GM19239 (cell line): ENCODE measurements around the gene CTNNA2.

Experiments
- DNase-seq: peaks from one replicate; pipeline ENCODE4 v3.0.0; 2011; ENCODE audit warnings: low spot score; ENCODE audit not compliant: insufficient read length
- FAIRE-seq: peaks from 2 replicates; lab custom pipeline; 2011; peaks lifted over from hg19 to GRCh38; lab: Jason Lieb, UNC

CTNNA2 gene

DNA sequence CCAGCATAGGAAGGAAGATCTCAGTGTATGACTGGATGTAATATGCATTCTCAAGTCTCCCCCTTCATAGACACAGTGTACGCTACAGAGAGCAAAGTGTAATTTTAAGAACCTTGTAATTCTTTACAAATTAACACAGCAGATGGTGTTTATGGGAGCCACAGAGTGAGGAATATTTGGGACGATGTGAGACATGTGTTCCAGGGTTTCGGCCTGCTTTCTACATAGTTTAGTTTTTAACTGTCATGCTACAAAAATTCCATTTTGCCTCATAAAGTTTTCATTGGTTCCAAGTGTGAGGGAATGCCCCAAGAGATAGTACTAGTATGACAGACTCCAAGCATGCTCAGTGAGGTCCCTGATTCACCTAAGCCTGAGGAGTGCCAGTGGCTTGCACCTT lies 867.9 kb downstream of the CTNNA2 start:
- DNase-seq: no peak
- no peak for FAIRE-seq

- no peak for FAIRE-seq
- no peak for DNase-seq
These were observed 868.8 kb downstream of the CTNNA2 start for GRCh38 chr2:80381666-80382065.

DNA sequence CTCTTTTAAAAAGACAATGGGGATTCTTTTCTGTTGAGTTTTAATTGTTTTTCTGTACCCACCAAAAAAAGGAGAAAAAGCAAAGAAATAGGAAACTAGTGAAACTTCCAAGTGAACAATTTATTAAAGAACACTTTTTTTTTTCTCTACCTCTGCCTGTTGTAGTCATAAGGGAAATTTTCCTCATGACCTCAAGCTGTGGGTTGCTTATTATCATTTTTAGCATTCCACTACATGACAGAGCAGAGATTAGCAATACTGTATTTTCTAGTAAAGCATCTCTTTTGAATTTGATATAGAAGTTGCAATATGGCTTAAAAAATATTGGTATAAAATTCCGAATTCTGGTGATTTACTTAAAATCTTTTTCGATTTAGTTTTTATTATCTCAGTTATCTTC lies 879.6 kb downstream of the CTNNA2 start:
- DNase-seq: no peak

DNA sequence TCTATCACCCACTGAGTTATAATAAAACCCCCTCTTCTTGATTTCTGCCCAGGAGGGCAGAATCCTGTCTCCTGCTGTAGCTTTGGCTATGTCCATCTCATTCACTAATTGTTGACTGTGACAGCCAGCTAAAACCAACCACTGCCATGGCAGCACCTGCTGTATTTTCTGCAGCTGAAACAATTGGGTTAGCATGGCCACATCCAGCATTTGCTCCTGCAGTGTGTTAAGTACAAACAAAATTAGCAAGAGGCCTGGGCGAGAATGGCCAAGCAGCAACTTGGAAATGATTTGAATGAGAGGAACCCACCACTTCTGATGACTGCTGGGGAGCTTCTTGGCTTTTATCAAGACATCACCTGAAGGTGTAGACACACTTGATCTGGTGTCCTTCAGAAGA lies 881.1 kb downstream of the CTNNA2 start:
- DNase-seq (no peak), FAIRE-seq (no peak)

More for the DNA sequence above, 879.6 kb downstream of the CTNNA2 start:
- FAIRE-seq: no peak

DNA sequence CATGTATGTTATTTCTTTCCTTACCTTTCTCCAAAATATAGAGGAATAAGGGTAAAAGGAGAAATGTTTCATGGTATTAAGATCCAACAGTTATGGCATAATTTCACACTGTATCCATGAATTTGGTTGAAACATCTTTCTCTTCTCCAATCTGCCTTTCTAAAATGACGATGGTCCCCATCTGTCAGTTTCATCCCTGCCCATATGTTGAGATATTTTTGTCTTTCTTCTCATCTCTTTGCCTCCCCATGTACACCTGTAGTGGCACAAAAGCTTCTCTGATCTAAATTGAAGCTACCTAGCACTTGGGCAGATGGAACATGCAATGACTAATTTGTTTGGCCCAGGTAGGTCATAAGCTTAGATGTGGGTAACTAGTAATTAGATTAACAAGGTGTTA lies 882.4 kb downstream of the CTNNA2 start:
- no peak for DNase-seq
- FAIRE-seq: no peak

GRCh38 chr2:80396276-80396675 lies 883.4 kb downstream of the CTNNA2 start:
- DNase-seq (no peak), FAIRE-seq (no peak)

- DNase-seq (no peak), FAIRE-seq (no peak)
These were observed 890.2 kb downstream of the CTNNA2 start for GRCh38 chr2:80403081-80403480.

- FAIRE-seq (no peak), DNase-seq (no peak)
These were observed 894.5 kb downstream of the CTNNA2 start for GRCh38 chr2:80407377-80407776.

DNA sequence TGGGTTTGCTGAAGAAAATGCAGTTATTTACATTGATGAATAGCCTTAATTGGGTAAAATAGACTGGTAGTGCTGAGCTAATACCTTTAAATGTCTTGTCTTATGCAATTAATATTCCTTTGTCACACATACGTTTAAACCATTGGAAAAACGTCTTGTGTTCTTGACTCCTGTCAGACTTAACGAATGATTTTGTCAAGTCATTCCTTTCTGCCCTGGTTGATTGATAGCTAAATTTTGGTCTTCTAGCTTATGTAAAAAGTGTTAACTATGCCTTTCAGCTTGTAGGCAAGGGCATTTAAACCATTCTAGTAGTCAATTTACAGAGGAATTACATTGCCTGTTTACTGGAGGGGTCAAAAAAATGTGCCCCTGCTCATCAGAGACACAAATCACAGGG lies 897.5 kb downstream of the CTNNA2 start:
- DNase-seq: no peak
- FAIRE-seq: no peak

DNA sequence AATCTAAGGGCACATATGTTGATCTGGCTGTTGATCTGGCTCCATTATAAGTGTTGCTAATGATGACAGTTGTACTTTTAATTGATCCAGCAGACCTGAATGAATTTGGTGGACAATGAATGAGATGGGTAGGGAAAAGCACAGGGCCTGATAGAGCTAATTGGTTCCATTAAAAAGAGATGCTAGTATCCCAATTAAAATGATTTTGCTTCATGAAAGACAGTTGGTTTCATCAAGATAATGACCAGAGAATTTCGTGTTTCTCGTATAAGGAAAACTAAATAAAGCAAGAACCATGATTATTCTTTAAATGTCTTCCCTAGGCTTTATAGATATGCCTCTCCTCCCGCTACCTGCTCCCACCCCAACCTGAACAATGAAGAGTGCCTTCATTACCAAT lies 900.3 kb downstream of the CTNNA2 start:
- no peak for FAIRE-seq
- DNase-seq: no peak

- DNase-seq (no peak), FAIRE-seq (no peak)
These were observed 904.9 kb downstream of the CTNNA2 start for GRCh38 chr2:80417737-80418136.

GRCh38 chr2:80420530-80421208 lies 907.8 kb downstream of the CTNNA2 start:
- DNase-seq (no peak), FAIRE-seq (no peak)

- DNase-seq (no peak), FAIRE-seq (no peak)
These were observed 916.4 kb downstream of the CTNNA2 start for GRCh38 chr2:80429251-80429650.

DNA sequence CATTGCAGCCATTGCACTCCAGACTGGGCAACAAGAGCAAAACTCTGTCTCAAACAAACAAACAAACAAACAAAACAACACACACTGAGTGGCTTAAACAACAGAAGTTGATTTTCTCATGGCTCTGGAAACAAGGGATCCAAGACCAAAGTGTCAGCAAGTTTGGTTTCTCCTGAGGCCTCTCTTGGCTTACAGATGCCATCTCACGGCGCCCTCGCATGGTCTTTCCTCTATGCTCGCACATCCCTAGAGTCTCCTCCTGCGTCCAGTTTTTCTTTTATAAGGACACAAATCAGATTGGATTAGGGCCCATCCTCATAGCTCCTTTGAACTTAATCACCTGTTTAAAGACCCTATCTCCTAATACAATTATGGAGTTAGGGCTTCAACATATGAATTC lies 925.1 kb downstream of the CTNNA2 start:
- DNase-seq: no peak
- FAIRE-seq: no peak

DNA sequence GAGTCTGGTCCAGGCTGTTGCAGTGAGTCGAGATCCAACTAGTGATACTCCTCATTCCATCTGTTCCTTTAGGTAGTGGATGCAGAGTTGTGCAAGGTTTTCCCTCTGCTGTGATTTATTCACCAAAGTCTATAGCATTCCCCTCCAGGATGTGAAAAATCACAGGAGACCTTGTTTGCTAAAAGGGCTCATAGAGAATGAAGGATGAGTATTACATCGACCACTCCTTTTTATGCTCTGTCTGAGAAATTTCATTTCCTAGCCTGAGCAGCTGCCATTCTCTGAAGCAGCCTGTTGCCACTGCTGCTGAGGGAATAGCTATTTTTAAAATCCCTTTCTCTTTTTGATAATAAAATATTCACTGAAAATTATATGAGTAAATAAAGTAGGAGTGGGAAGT lies 925.8 kb downstream of the CTNNA2 start:
- FAIRE-seq (no peak), DNase-seq (no peak)

DNA sequence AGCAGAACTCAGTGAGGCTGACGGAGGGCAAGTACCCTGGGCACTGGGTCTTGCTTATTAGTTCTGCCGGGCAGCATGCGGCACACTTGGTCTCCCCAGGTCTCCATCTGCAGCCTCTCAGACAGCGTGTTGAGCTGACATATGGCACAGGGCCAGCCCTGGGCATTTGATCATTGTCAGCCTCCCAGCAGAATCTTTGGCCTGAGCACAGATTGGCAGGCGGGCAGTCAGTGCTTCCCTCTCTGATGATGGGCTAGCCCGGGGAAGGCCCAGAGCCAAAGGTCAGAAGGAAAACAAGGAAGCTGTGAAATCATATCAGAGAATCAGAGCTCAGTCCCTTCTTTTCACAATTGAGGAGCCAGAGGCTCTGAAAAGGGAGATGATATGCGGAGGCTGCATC lies 941.8 kb downstream of the CTNNA2 start:
- DNase-seq (no peak), FAIRE-seq (no peak)

GRCh38 chr2:80459028-80459427 lies 946.2 kb downstream of the CTNNA2 start:
- no peak for DNase-seq
- no peak for FAIRE-seq

DNA sequence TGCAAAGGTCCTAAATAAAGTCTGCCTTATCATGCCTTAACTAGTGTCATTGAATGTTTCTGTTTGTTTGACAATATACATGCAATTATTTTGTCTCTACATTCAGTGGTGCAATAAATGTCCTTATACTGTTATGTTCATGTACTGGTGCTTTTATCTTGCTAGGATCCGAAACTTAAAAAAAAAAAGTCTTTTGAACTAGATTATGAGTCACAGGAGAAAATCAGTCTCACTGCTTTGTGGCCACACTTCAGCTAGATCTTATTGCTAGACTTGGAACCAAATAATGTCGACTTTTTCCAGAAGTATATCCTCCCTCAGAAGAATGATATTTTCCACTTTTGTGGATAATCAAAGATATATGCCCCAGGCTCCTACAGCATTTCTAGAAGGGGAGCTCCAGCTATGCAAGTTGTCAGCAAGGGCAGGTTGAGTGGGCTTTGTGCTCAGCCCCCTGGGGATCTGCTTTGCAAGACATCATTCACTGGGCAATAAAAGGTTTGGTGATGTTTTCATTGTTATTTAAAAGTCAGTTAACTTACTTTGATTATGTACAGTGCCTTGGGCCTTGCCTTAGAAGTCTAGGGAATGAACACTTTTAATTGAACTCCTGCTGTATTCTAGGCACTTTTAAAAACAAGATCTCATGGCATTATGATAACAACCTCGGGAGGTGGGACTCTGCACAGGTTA lies 948.8 kb downstream of the CTNNA2 start:
- FAIRE-seq: no peak
- no peak for DNase-seq

DNA sequence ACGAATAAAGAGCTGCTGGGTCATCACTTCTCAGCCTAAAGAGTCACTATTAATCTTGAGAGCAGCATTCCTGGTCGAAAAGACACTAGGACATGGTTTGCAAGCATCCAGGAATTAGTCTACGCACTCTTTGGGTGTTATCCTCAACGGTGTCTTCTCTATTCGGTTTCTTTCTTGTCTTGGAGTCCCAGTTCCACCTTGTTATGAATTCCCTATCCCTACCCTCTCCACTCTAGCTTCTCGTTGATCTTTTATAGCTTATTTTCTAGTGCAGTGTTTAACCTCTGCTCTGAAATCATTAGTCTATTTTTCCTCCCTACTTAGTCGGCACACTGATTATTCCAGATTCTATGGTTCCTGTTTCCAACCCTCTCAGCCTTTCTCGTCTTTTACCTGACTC lies 949.8 kb downstream of the CTNNA2 start:
- FAIRE-seq: no peak
- DNase-seq: no peak

DNA sequence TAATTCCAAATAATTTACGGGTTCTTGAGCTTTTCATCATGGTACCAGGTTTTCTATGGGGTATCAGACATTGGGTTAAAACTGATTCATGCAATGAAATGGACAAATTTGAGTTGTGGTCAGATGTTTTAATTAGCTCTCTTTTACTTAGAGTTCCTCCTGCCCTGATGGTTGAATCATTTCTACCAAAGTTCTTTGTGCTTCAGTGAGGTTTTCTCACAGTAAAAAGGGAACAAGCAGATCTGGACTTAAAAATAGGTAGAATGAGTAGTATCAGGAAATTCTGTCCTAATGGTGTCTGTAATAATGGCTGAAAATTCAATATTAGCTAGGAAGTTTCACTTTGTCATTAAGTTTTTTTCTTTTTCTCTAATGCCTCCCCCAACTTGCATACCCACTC lies 951.4 kb downstream of the CTNNA2 start:
- FAIRE-seq: no peak
- no peak for DNase-seq

DNA sequence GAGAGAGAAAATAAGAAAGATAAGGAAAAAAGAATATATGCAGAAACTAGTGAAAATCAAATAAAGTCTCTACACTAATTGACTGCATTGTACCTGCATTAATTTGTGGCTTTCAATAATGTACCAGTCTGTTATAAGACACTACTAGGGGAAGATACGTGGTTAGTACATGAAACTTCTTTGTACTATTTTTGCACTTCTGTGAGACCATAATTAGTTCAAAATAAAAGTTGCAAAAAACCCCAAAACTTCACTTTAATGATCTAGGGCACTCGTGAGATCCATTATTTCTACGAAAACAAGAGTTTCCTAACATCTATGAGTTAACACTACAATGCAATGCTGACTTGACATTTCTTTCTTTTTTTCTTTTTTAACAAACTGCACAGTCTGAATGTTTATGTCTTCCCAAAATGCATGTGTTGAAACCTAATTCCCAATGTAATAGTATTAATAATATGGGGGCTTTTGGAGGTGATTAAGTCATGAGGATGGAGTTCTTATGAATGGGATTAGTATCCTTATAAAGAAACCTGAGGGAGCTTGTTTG lies 954.5 kb downstream of the CTNNA2 start:
- no peak for FAIRE-seq
- no peak for DNase-seq

DNA sequence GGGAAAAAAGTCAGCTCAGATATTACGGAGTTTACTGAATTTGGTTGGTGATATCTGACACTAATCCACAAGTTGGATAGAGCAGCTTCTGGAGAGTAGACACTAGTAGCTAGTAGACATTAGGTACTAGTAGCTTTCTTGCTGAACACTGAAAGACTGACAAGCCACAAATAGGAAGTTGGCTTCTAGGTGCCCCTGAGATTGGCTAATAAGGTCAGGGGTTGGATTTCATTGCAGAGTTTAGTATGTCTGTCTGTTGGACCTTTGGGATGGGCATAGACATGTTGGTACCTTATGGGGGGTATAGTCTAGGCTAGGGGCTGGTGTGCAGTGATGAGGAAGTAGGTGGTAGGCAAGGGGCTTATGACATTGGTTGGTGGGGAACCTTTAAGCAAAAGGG lies 956.6 kb downstream of the CTNNA2 start:
- no peak for DNase-seq
- no peak for FAIRE-seq
